ENCODE measurements around the gene OR10A3.

The OR10A3 gene

DNA sequence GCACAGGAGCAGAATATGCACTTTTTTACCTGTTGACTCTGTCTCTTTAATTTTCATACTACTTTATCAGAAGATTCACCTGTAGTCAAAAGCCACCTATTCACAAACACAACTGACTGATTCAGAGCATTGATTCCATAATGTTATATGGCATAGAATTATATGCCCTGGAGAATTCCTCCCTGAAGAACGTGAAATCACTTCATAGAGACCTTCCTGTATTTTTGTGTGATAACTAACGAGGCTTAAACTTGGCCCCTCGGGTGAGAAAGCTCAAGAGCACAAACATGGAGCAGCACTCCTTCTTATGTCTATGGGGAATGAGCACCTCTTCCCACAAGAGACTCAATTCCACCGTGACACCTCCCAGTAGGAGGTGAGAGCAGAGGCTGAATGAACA lies 10.3 kb downstream of the OR10A3 start, which contains the start of gene OR10A6:
Gene OR10A6, minus strand, starts transcription at position 101 of the 400 bp plus-strand sequence. CDS start 2,606 bp downstream, outside the sequence.
- no peak for DNase-seq

DNA sequence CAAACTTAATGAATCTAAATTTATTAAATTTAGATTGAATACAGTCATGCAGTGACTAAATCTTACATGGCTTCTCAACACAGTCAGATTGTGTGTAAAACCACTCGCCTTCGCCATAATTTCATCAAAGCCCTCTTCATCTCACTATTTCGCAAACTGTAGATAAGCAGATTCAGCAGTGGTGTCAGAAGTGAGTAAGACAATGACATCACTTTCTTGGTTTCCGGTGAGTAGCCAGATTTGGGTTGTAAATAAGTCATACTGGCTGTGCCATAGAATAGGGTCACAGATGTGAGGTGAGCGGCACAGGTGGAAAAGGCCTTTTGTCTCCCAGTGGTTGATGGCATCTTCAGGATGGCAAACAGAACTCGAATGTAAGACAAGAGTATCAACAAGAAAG lies 13.9 kb downstream of the OR10A3 start:
- no peak for DNase-seq

DNA sequence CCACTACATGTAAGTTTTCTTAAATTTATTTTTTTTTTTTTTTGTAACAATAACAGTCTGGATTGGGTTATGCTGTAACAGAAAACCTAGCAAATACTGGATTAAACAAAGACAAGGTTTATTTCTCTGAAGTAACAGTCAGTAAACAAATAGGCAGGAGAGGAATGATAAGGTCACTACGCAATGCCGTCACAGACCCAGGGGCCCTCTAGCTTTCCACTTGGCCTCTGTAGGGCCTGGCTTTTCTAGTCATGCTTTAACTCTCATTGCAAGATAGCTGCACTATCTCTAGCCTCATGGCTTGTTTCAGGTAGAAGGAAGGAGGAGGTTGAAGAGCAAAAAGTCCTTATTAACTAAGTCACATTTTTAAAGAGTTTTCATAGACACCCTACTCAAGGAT lies 17.0 kb downstream of the OR10A3 start:
- no peak for DNase-seq

DNA sequence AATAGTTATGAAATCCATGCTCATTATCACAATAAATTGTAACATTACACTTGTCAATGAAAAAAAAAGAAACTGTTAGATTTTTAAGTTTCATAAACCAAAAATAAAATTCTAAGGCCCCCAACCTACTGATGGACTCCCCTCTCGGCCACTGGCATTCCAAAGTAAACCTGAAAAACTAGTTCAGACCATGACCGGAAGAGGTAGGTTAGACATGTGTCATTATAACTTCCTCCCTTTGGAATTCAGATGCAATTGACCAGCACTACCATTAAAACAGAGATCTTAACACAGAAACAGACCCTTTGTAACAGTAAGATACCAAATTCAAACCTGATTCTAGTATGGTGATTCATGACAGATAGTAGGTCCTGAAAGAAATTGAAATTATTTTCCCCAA lies 23.4 kb downstream of the OR10A3 start:
- DNase-seq: no peak

DNA sequence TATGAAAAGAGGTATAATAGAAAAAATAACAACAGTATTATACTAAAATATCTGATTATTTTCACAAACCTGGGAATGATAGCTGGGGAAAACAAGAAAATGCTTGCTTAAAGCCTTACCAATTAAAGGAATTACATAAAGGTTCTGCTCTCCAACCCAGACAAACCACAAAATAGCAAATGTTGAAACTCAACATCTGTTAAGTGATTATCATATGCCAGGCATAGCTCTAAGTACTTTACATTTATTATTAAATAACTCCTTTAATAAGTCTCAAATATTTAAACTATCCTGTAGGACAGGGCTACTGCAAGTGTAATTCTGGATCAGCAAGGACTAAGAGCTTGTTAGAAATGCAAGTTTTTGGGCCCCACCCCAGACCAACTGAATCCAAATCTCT lies 30.5 kb downstream of the OR10A3 start:
- DNase-seq: no peak

DNA sequence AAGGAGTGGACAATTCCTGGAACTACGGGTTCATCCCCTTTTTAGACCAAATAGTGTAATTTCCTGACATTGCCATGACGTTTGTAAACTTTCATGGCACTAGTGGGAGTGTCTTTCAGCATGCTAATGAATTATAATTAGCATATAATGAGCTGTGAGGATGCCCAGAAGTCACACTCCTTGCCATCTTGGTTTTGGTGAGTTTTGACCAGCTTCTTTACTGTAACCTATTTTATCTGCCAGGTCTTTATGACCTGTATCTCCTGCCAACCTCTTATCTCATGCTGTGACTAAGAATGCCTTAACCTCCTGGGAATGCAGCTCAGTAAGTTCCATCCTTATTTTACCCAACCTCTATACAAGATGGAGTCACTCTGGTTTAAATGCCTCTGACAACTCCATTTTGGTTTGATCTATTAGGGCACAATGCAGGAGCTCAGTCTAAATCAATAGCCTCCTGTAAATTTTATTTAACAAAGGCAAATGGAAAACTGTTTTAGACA lies 31.2 kb downstream of the OR10A3 start:
- DNase-seq: no peak

DNA sequence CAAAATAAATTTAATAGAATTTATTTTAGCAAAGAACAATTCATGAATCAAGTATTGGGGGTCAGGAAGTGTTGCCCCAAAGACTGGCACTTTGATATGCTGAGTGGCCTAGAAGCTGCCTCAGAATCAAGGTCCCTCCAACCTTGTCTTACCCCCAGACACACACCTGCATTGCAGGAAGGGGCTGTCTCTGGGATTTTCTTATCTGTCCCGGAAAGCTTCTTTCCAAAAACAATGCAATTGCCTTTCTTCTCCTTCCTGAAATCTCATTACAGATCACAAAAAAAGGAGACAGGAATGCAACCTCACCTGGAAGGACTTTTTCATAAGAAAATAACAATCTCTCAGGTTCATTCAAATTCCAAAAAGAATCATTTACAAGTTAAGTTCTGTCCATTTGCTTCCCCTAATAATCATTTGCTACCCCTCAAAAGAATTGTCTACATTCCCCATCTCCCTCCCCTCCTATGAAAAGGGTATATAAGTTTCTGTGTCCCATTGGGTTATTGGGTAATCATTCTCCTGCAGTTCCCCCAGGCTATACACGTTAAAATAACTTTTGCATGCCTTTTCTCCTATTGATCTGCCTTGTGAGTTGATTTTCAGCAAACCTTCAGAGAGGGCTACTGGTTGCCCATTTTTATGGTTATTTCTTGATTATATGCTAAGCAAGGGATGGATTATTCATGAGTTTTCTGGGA lies 31.8 kb downstream of the OR10A3 start:
- no peak for DNase-seq

DNA sequence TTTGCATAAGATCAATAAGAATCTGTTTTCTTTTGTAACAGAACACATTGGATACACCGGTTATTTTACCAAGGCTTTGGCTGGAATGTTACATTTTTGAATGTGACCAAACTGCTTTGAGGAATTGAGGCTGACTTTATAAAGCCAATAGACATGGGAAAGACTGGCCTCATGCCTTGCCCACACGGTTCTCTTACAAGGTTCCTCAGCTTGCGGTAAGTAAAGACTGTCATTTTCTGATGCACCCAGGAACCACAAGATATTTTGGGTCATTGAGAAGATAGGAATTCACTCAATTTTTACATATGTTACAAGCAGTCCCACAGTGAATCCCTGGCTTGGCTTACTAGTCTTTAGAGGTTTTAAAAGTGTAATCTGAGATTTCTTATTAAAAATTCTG lies 34.4 kb downstream of the OR10A3 start:
- DNase-seq: no peak

DNA sequence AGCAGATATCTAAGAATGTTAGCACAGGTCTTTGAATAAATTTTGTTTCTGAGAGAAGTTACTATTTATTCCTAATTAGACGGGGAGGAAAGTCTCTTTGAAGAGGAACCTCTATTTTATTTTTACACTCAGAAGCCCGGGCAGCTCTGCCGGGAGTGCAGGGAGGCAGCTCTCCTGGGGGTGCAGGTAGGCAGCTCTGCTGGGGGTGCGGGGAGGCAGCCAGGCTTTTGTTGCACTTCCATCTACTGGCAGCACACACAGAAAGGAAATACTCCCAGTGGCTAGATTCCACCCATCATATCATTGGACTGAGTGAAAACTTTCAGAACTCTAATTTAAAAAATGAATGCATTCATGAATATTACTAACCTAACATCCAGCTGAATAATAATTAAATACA lies 35.0 kb downstream of the OR10A3 start:
- DNase-seq: no peak

DNA sequence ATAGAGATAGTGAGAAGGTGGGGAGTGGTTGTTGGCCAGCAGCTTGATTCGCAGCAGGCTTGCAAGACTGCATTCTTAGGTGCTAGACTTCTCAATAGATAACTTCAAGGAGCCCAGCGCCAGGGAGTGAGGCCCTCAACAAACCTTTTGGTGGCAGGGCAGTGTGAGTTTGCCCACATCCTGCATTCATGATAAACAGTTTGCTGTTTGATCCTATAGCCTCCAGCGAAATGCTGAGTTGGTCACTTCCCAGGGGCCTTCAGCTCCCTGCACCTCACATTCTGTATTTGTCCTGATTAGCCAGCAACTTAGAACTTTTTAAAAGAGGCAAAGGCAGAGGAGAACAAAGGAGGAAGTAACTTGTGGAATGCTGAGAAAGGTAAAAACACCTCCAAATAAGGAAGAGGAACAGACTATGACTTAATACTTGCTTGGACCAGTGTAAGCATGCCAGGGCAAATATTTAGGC lies 35.5 kb downstream of the OR10A3 start:
- no peak for DNase-seq

DNA sequence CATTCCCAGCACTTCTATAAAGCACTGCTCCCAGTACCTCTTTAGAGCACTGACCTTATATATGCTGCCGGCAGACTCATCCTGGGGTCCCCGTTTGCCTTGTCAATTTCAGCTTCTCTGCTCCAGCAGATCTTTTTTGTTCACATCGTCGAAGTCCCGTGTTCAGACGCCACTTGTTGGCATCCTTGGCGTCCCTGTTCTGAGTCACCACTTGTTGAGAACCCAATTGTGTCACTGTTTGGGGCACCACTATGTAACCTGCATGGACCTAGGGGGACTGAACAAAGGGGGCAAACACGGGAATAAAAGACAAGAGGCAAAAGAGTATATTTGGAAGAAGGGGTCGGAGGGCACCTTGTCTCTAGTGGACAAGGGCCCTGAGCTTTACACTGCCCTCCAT lies 36.0 kb downstream of the OR10A3 start:
- DNase-seq: no peak

DNA sequence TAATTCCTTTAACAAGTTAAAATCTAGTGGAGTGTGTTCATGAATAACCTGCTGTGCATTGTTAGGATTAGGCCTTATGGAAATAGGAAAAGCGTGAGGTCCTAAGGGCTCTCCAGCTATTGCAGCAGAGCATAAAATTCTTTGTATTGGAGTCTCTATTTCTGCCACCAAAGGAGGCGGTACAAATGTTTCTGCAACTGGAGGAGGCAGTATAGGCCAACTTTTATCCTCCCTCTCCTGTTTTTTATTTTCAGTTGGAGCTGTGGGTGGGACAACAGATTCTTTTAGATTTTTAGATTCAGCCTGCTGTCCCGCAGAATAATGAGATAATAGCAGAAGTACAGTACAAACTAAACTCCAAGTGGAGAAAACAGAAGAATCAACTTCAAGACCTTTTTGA lies 36.6 kb downstream of the OR10A3 start:
- no peak for DNase-seq

DNA sequence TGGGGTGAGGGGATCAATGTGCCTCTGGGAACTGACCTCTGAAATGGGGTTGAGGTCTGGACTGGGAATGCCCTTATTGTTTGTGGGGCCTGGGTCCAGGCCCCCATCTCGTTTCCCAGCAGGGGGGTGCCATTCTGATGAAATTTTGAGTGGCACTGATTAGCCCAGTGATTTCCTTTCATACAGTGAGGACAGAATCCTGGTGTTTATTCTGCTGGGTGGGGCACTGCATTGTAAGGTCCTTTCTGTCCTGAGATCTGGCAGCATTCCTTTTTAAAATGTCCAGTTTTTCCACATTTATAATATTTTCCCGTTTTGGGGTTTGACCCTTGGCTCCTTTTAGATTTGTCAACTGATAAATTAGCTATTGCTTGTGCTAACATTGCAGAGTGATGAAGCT lies 37.6 kb downstream of the OR10A3 start:
- DNase-seq: no peak

DNA sequence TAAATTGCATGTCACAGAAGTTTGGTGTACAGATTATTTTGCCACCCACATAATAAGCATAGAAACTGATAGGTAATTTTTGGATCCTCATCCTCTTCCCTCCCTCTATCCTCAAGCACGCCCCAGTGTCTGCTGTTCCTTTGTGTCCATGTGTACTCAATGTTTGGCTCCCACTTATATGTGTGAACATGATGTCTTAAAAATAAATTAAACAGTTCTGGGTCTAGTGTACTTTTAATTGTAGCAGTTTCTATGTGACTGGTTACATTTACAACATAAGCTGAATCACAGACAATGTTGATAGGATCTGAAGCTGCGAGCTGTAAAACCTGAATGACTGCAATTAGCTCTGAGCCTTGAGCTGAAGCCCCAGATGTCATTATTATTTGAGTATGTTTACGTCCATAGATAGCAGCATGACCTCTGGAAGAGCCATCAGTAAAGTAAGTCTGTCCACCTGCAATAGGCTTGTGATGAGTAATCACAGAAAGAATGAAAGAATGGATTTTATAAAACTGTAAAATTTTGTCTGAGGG lies 40.1 kb downstream of the OR10A3 start:
- no peak for DNase-seq

DNA sequence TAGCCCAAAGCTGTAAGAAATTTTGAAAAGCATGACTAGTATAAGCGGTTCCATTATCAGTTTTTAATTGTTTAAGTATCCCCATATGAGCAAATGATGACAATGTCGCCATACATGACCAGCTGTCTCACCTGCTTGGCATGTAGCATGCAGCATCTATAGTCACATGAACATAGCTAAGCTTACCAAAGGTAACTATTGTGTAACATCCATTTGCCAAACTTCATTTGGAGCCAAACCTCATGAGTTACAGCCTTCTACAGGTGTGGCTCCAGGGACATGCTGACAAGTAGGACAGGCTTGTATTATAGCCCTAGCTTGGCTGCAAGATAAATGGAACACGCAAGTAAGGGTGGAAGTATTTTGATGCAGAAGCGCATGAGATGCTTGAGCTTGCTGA lies 40.8 kb downstream of the OR10A3 start:
- no peak for DNase-seq

DNA sequence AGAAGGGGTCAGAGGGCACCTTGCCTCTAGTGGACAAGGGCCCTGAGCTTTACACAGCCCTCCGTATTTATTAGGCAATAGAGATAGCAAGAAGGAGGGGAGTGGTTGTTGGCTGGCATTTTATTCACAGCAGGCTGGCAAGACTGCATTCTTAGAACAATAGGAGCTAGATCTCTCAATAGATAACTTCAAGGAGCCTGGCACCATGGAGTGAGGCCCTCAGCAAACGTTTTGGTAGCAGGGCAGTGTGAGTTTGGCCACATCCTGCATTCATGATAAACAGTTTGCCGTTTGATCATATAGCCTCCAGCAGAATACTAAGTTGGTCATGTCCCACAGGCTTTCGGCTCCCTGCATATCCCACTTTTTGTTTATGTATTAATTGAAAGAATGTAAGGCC lies 42.1 kb downstream of the OR10A3 start:
- no peak for DNase-seq

DNA sequence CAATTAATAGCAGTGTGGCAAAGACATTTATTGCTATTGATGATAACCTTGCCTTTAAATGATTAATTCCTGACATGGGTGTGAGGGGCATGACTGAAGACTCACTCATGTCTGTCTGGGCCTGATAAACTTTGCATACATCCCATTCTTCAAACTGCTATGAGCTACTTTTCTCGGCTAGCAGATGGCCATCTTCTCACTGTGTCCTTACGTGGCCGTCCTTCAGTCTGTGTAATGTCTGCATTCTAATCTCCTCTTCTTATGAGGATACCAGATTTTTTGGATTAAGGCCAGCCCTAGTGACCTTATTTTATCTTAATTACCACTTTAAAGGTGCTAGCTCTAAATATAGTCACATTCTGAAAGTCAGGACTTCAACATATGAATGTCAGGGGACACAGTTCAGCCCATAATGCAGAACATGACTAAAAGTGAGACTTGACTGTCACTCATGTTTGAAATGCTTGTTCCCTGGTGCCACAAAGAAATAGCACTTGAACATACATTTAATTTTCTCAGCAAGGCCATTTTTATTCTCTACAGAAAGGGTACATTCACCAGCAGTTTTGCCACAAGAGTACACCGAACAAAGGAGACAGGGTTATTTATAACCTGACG lies 42.7 kb downstream of the OR10A3 start:
- DNase-seq: no peak

DNA sequence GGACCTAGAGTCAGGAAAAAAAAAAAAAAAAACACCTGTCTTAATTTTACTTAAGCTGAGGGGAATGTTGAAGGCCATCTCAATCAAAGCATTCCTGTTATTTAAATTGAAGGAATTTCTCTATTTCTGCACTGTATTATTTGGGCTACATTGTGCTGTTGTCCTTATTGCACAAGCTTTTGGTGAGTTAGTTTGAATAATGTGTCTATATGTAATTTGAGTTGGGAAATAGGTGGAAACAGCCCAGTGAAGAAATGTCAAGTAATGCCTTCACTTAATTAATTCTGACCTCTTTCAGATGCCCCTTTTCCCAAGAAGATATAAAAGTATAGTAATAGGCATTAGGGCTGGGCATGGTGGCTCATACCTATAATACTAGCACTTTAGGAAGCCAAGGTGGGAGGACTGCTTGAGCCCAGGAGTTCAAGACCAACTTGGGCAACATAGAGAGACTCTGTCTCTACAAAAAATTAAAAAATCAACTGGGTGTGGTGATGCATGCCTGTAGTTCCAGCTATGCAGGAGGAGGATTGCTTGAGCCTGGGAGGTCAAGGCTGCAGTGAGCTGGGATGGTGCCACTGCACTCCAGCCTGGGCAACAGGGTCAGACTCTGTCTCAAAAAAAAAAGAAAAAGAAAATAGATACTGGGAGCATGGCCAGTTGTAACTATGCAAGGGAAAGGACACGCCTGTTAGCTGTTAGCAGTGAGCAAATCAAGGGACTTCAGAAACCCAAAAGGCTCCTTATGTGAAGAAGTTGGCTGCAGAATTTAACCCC lies 45.3 kb downstream of the OR10A3 start:
- DNase-seq: no peak

DNA sequence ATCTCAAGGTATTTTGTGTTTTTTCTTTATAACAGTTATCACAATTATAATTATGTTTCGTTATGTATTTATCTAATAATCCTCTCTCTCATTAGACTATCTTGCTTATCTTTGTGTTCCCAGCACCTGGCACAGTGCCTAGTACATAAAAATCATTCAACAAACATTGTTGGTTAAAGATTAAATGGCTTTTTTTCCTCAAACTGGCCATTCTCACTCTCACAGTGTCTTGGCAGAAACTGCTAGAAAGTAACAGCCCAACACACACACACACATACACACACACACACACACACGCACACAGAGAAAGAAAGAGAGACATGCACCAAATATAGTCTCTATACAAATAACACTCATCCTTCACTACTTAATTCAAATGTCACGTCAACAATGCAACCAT lies 47.3 kb downstream of the OR10A3 start:
- no peak for DNase-seq

DNA sequence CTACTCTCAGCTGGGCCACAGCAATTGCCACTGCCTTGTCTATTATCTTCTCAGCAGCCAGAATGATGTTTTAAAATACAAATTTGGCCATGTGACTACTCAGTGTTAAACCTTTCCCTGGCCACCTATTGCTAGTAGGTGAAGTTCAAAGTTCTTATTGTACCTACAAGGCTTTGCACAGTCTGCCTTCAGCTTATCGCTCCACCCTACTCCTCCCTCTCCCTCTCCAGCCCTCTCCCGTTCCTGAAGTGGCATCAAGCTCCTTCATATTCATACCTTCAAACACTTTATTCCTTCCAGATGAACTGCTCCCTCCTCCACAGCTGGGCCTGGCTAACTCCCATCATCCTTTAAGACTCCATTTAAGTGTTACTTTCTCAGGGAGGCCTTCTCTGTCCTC lies 47.7 kb downstream of the OR10A3 start:
- no peak for DNase-seq

DNA sequence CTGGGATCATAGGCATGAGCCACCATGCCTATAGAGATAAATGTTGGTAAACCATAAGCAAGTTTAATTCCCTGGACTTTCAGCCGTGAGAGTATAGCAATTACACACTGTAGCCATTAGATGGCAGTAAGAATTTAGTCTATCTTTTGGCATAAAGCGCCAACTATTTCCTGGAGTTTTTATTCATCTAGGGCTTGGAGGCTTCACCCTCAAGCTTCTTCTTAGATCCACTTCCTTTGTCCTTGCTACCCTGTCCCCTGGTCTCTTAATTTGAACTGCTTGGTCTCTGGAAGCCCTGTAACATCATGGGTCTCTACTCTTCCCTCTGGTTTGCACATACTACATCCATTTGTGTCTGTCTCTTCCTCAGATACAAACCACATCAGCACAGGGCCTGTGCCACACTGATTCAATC lies 48.7 kb downstream of the OR10A3 start:
- DNase-seq: no peak

DNA sequence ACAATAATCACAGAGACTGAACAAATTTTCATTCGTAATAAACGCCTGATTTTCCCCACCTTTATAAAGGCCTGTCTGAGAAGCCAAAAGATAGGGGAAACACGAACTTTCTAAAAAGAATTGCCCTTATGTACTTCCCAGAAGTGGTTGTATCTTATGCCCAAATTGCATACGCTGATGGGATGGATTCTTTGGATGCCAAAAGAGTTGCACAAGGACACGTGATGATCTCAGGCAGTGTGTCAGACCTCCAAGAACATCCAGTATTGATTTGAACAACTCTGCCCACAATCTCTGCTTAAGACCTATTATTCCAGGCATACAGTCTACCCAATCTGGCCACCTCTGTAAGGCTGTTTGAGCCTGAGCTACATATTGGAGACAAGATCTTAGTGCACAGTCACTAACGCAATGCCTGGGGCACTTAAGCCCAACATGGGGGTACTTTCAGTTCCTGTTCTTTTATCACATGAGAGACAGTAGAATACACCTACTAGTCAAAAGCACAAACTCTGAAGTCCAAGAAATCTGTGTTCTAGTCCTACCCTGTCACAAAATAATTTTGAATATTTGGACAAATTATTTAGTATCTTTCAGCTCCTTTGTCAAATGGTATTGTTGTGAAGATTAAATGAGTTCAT lies 49.3 kb downstream of the OR10A3 start:
- DNase-seq: no peak

Data from NCI-H1436 treated with DMSO at 0.1 percent for 48 hours (cell line).